H9 (cell line): Measurements from ENCODE around the gene CCDC177. TPM values are rescaled to one million over a fixed set of nuclear protein-coding genes. Genes with fewer than 3 reads are reported as not detected.
A peak's percentile ranks its signal among the peaks of the same experiment; 100 is the strongest.

Source experiments
- DNase-seq: peaks from one replicate; pipeline ENCODE4 v3.0.0-alpha.2; 2017
- H2AFZ ChIP-seq: one replicate; pipeline ENCODE4 v1.6.1; 2013; ENCODE audit warnings: mild to moderate bottlenecking, low read length, control low read depth, moderate library complexity
- H2AK5ac ChIP-seq: 2 replicates; pipeline ENCODE4 v1.6.1; 2013; ENCODE audit warnings: low read length, control low read depth, mixed read lengths; ENCODE audit not compliant: insufficient read length
- H2BK120ac ChIP-seq: one replicate; pipeline ENCODE4 v1.6.1; 2013; ENCODE audit warnings: low read depth, mild to moderate bottlenecking, low read length, control low read depth, inconsistent platforms; ENCODE audit not compliant: poor library complexity, severe bottlenecking
- H2BK12ac ChIP-seq: 2 replicates; pipeline ENCODE4 v1.6.1; 2013; ENCODE audit warnings: low read length, control low read depth, mixed read lengths, low read depth; ENCODE audit not compliant: insufficient read length
- H2BK15ac ChIP-seq: 2 replicates; pipeline ENCODE4 v1.6.1; 2013; ENCODE audit warnings: low read depth, low read length, control low read depth
- H2BK20ac ChIP-seq: one replicate; pipeline ENCODE4 v1.6.1; 2013; ENCODE audit warnings: low read depth, mild to moderate bottlenecking, low read length, control low read depth, inconsistent platforms; ENCODE audit not compliant: poor library complexity, severe bottlenecking
- H2BK5ac ChIP-seq: 2 replicates; pipeline ENCODE4 v1.6.1; 2013; ENCODE audit warnings: low read length, control low read depth, mixed read lengths; ENCODE audit not compliant: insufficient read length
- H3K14ac ChIP-seq: 2 replicates; pipeline ENCODE4 v1.6.1; 2013; ENCODE audit warnings: low read length, control low read depth; ENCODE audit not compliant: insufficient read depth
- H3K18ac ChIP-seq: 2 replicates; pipeline ENCODE4 v1.6.1; 2013; ENCODE audit warnings: low read depth, mild to moderate bottlenecking, mixed read lengths, low read length, control low read depth; ENCODE audit not compliant: insufficient read length
- H3K23ac ChIP-seq: 2 replicates; pipeline ENCODE4 v1.6.1; 2013; ENCODE audit warnings: low read length, control low read depth, mixed read lengths, low read depth; ENCODE audit not compliant: insufficient read length
- H3K23me2 ChIP-seq: 2 replicates; pipeline ENCODE4 v1.6.1; 2013; ENCODE audit warnings: low read depth, mild to moderate bottlenecking, mixed read lengths, low read length, control low read depth; ENCODE audit not compliant: insufficient read length, poor library complexity, severe bottlenecking
- H3K27ac ChIP-seq: 2 replicates; pipeline ENCODE4 v1.5.1; 2013; ENCODE audit warnings: low read length, control low read depth, mixed read lengths, low read depth; ENCODE audit not compliant: insufficient read length
- H3K27me3 ChIP-seq: 2 replicates; pipeline ENCODE4 v1.6.1; 2013; ENCODE audit warnings: low read length, control low read depth, inconsistent platforms; ENCODE audit not compliant: insufficient read depth
- H3K4ac ChIP-seq: 2 replicates; pipeline ENCODE4 v1.6.1; 2013; ENCODE audit warnings: low read depth, mild to moderate bottlenecking, control low read depth, inconsistent platforms, low read length, moderate library complexity
- H3K4me1 ChIP-seq: 2 replicates; pipeline ENCODE4 v1.6.1; 2013; ENCODE audit warnings: low read length, control low read depth, inconsistent platforms; ENCODE audit not compliant: insufficient read depth
- H3K4me2 ChIP-seq: 2 replicates; pipeline ENCODE4 v1.6.1; 2013; ENCODE audit warnings: low read length, control low read depth, mixed read lengths; ENCODE audit not compliant: insufficient read length, insufficient read depth
- H3K56ac ChIP-seq: 2 replicates; pipeline ENCODE4 v1.6.1; 2013; ENCODE audit warnings: low read depth, mild to moderate bottlenecking, mixed read lengths, low read length, control low read depth; ENCODE audit not compliant: insufficient read length
- H3K79me1 ChIP-seq: 2 replicates; pipeline ENCODE4 v1.6.1; 2013; ENCODE audit warnings: low read depth, mild to moderate bottlenecking, moderate library complexity, low read length, control low read depth, inconsistent platforms; ENCODE audit not compliant: insufficient read depth, poor library complexity, severe bottlenecking
- H3K79me2 ChIP-seq: 2 replicates; pipeline ENCODE4 v1.6.1; 2013; ENCODE audit warnings: low read length, control low read depth, inconsistent platforms; ENCODE audit not compliant: insufficient read depth
- H3K9ac ChIP-seq: 2 replicates; pipeline ENCODE4 v1.6.1; 2013; ENCODE audit warnings: low read length, control low read depth, mixed read lengths; ENCODE audit not compliant: insufficient read length; ENCODE audit errors: extremely low read depth
- H3K9me3 ChIP-seq: one replicate; pipeline ENCODE4 v1.6.1; 2013; ENCODE audit warnings: low read depth, low read length, inconsistent platforms; ENCODE audit not compliant: control insufficient read depth
- H3T11ph ChIP-seq: one replicate; pipeline ENCODE4 v1.6.1; 2013; ENCODE audit warnings: mild to moderate bottlenecking, low read length, control low read depth, inconsistent platforms
- H4K20me1 ChIP-seq: one replicate; pipeline ENCODE4 v1.6.1; 2013; ENCODE audit not compliant: control insufficient read depth, insufficient read length, insufficient read depth
- H4K5ac ChIP-seq: 2 replicates; pipeline ENCODE4 v1.6.1; 2013; ENCODE audit warnings: low read depth, mild to moderate bottlenecking, mixed read lengths, low read length, control low read depth; ENCODE audit not compliant: insufficient read length
- H4K8ac ChIP-seq: replicated peaks from 2 replicates; pipeline ENCODE4 v1.6.1; 2013; ENCODE audit warnings: low read length, control low read depth, mixed read lengths, low read depth; ENCODE audit not compliant: insufficient read length
- H4K91ac ChIP-seq: 2 replicates; pipeline ENCODE4 v1.6.1; 2013; ENCODE audit warnings: low read depth, mild to moderate bottlenecking, moderate library complexity, mixed read lengths, low read length, control low read depth; ENCODE audit not compliant: insufficient read length
- H3K27ac Mint-ChIP-seq, 3 experiments: 2 replicates in 2 of 3; 3 replicates in 1 of 3; pipeline ENCODE4 v1.8.0; 2020 to 2021; ENCODE audit warnings: mixed read lengths in 3 of 3, mild to moderate bottlenecking in 1 of 3, moderate library complexity in 1 of 3
- H3K27me3 Mint-ChIP-seq: 2 replicates; pipeline ENCODE4 v1.8.0; 2021; ENCODE audit warnings: low read depth, mild to moderate bottlenecking, moderate library complexity, mixed read lengths
- H3K36me3 Mint-ChIP-seq, 3 experiments: 2 replicates in 2 of 3; 3 replicates in 1 of 3; pipeline ENCODE4 v1.8.0; 2020 to 2021; ENCODE audit warnings: low read depth in 3 of 3, mixed read lengths in 3 of 3; ENCODE audit not compliant: insufficient read depth in 1 of 3
- H3K4me1 Mint-ChIP-seq, 2 experiments: 2 replicates each; pipeline ENCODE4 v1.8.0; 2020; ENCODE audit warnings: mixed read lengths in 2 of 2
- H3K4me3 Mint-ChIP-seq, 2 experiments: 2 replicates in 1 of 2; 3 replicates in 1 of 2; pipeline ENCODE4 v1.8.0; 2020 to 2021; ENCODE audit warnings: mild to moderate bottlenecking in 2 of 2, mixed read lengths in 2 of 2, moderate library complexity in 1 of 2
- H3K9me3 Mint-ChIP-seq, 2 experiments: 2 replicates in 1 of 2; 3 replicates in 1 of 2; pipeline ENCODE4 v1.8.0; 2020; ENCODE audit warnings: mild to moderate bottlenecking in 2 of 2, mixed read lengths in 2 of 2, moderate library complexity in 1 of 2
- WGBS: extraction: QIAGEN DNeasy Blood & Tissue Kit; methylation state at CpG from one replicate; pipeline ENCODE4 v1.1.7; 2013; ENCODE audit warnings: missing lambda C conversion rate, low lambda C conversion rate, mixed read lengths; ENCODE audit not compliant: insufficient read length; ENCODE audit errors: extremely low coverage; 5-methylcytosine and 5-hydroxymethylcytosine counted together
- long read RNA-seq: library from polyadenylated mRNA; unstranded; transcript quantifications from one replicate; pipeline ENCODE4 v2.0.0, GENCODE V29; 2020
- total RNA-seq: library from RNA; stranded (reverse); gene quantifications from 2 replicates; pipeline ENCODE4 v1.2.1, GENCODE V29; 2021
- TF ChIP-seq, protein P1 (sequence below): fragments of 200-600 bp; sonication (generic); conservative IDR thresholded peaks from 3 replicates; pipeline ENCODE4 v1.8.0; 2021; ENCODE audit warnings: antibody characterized with exemption, mild to moderate bottlenecking

The CCDC177 gene
- total RNA-seq, result 6.1 and 6.2 TPM in 2 replicates
- long read RNA-seq, partial matches to known transcripts, result 0 of 3 reads
- long read RNA-seq, other reads (novel, unspliced or antisense), result 3 of 3 reads

DNA sequence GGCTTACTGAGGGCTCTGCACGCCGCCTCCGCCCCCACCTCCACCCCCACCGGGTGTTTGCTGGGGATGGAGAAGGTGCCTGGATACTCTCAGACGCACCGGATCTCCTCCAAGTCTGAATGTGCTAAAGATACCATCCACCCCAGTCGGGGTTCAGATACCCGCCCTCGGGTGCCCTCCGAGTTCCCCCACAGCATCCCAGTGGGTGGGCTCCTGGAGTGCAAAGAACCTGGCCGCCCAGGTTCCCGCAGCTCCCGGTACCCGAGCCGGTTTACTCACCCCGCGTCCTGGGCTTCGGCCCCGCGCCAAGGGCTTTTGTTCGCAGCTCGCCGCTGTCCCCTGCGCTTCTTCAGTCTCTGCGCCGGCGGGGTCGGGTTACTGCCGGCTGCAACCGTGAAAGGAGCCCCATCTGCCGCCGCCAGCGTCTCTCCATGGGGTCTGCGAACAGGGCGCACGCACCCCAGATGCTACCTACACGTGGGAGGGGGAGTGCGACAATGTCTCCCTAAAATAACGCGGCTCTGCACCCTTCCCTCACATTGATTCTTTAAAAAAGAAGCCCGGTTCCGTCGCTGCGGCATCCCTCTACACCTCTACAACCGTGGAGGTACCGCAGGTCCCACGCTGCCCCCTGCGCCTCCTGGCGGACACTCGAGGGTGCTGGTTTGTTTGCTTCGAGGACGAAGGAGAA lies at the start of gene CCDC177:
CCDC177 (minus strand) TSS at position 609 of the 691 bp plus-strand sequence. CDS start 1,249 bp downstream, outside the sequence.
- Histone ChIP-seq H2BK20ac (no peak within 1 kb of the TSS), H3K4me2 (peak within 1 kb of the TSS; percentile 69), H4K20me1 (no peaks in the 10 kb centered on the region), H2BK12ac (no peak within 1 kb of the TSS), H4K91ac (no peak within 1 kb of the TSS), H3K56ac (no peak within 1 kb of the TSS), H3K23ac (no peak within 1 kb of the TSS), H3K4me1 (no peaks in the 10 kb centered on the region), H3K27ac (no peak within 1 kb of the TSS), H2BK15ac (no peak within 1 kb of the TSS), H2AK5ac (no peak within 1 kb of the TSS), H2BK120ac (peak within 1 kb of the TSS; percentile 7), H2BK5ac (no peak within 1 kb of the TSS), H3K18ac (peak within 1 kb of the TSS; percentile 61), H4K5ac (no peak within 1 kb of the TSS), H3T11ph (no peak within 1 kb of the TSS), H3K79me1 (no peaks in the 10 kb centered on the region), H3K9me3 (no peaks in the 10 kb centered on the region), H3K27me3 (peaks cover 12% of the 10 kb centered on the region; the same call in 1 of the 2 replicates), H3K9ac (no peak within 1 kb of the TSS), H3K79me2 (no peaks in the 10 kb centered on the region), H2AFZ (no peak within 1 kb of the TSS), H3K4ac (no peak within 1 kb of the TSS), H3K14ac (0 out of 2 replicates have a peak within 1 kb of the TSS, but pooled peaks have one; percentile 67), H4K8ac (no peak within 1 kb of the TSS), H3K23me2 (peaks cover 3% of the 10 kb centered on the region)
- peak; percentile 75 for DNase-seq
- Mint-ChIP-seq H3K9me3 (peaks cover 0 to 2% of the 10 kb centered on the region in 2 experiments; a peak in 1 of 5 replicates), H3K36me3 (peaks cover 13 to 29% (median 19%) of the 10 kb centered on the region in 3 experiments), H3K27ac (peak within 1 kb of the TSS; percentile 81 to 96 (median 89); a peak in 6 of 7 replicates), H3K4me1 (peaks cover 6 to 11% of the 10 kb centered on the region in 2 experiments), H3K27me3 (peaks cover 25% of the 10 kb centered on the region), H3K4me3 (peak within 1 kb of the TSS; percentile 78 to 89)
- no CpG with 5 or more reads among the region's 52 CpGs for WGBS
- TF ChIP-seq, protein P1, sequence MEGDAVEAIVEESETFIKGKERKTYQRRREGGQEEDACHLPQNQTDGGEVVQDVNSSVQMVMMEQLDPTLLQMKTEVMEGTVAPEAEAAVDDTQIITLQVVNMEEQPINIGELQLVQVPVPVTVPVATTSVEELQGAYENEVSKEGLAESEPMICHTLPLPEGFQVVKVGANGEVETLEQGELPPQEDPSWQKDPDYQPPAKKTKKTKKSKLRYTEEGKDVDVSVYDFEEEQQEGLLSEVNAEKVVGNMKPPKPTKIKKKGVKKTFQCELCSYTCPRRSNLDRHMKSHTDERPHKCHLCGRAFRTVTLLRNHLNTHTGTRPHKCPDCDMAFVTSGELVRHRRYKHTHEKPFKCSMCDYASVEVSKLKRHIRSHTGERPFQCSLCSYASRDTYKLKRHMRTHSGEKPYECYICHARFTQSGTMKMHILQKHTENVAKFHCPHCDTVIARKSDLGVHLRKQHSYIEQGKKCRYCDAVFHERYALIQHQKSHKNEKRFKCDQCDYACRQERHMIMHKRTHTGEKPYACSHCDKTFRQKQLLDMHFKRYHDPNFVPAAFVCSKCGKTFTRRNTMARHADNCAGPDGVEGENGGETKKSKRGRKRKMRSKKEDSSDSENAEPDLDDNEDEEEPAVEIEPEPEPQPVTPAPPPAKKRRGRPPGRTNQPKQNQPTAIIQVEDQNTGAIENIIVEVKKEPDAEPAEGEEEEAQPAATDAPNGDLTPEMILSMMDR, result peak; percentile 99
